OCI-LY3 (cell line): Measurements from ENCODE around the gene IGIP.

Experiments used
- H2AFZ ChIP-seq: fragments of 200-600, 300-600 bp; shearing (Covaris generic); 2 replicates; pipeline ENCODE4 v1.6.0; 2014; ENCODE audit warnings: antibody characterized with exemption, low read depth, low read length
- H3K27ac ChIP-seq: fragments of 200-600, 300-600 bp; sonication (generic); 2 replicates; pipeline ENCODE4 v1.5.1; 2014; ENCODE audit warnings: mild to moderate bottlenecking, low read length, moderate library complexity, mixed read lengths
- H3K27me3 ChIP-seq: fragments of 200-600, 300-600 bp; sonication (generic); 2 replicates; pipeline ENCODE4 v1.6.1; 2014; ENCODE audit warnings: low read depth, low read length, mixed read lengths
- H3K36me3 ChIP-seq: fragments of 200-600, 300-600 bp; sonication (generic); replicated peaks from 2 replicates; pipeline ENCODE3; 2014; ENCODE audit warnings: low read depth, low read length, mixed read lengths
- H3K4me1 ChIP-seq: fragments of 300-600, 200-600 bp; sonication (generic); 2 replicates; pipeline ENCODE4 v1.6.1; 2014; ENCODE audit warnings: low read length, mixed read lengths
- H3K4me2 ChIP-seq: fragments of 200-600, 300-600 bp; sonication (generic); 2 replicates; pipeline ENCODE4 v1.6.1; 2014; ENCODE audit warnings: low read length, mixed read lengths
- H3K4me3 ChIP-seq: fragments of 300-600, 200-600 bp; sonication (generic); 2 replicates; pipeline ENCODE4 v1.5.1; 2014; ENCODE audit warnings: antibody characterized with exemption, mild to moderate bottlenecking, low read length, moderate library complexity
- H3K79me2 ChIP-seq: fragments of 300-600, 200-600 bp; shearing (Covaris generic); 2 replicates; pipeline ENCODE4 v1.6.1; 2014; ENCODE audit warnings: mild to moderate bottlenecking, low read length, mixed read lengths
- H3K9ac ChIP-seq: fragments of 300-600, 200-600 bp; shearing (Covaris generic); 2 replicates; pipeline ENCODE4 v1.6.0; 2014; ENCODE audit warnings: mild to moderate bottlenecking, low read length, moderate library complexity
- H3K9me3 ChIP-seq: fragments of 200-600, 300-600 bp; shearing (Covaris generic); 2 replicates; pipeline ENCODE4 v1.6.1; 2014; ENCODE audit warnings: low read length, mixed read lengths; ENCODE audit not compliant: insufficient read depth
- H4K20me1 ChIP-seq: fragments of 200-600, 300-600 bp; sonication (generic); 2 replicates; pipeline ENCODE4 v1.6.1; 2016; ENCODE audit warnings: low read length, mixed read lengths; ENCODE audit not compliant: insufficient read depth
- EZH2phosphoT487 ChIP-seq: fragments of 200-600 bp; shearing (Covaris generic); IDR thresholded peaks from 2 replicates; pipeline ENCODE4 v1.6.1; 2018; ENCODE audit warnings: antibody characterized with exemption, mixed run types, low read depth
- TF ChIP-seq, protein P1 (sequence below): fragments of 200-600, 300-600 bp; sonication (generic); IDR thresholded peaks from 2 replicates; pipeline ENCODE4 v1.5.1; 2014; ENCODE audit warnings: antibody characterized with exemption, low read length, low read depth

Gene IGIP

DNA sequence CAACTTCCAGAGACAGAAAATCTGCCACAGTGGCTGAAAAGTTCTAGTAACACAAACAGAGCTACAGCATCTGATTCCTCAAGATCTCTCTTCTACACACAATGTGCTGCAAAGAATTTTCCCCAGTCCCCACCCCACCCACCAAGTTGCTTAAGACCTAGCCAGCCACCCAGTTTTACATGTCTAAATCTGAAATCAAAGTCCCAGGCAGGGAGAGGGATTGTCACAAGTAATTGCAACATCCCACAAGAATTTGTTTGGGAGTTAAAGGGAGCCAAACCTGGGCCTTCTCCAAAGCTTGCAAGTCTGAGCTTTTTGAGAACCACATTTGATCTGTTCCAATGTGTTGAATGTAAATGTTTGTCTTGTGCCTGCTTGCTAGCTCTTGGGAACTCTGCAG is 15.5 kb downstream of the IGIP start:
- Histone ChIP-seq H3K36me3 (no peaks in the 10 kb centered on the region), H3K27ac (no peak overlapping the region), H3K9ac (no peak overlapping the region), H3K27me3 (no peaks in the 10 kb centered on the region), H2AFZ (no peak overlapping the region), H4K20me1 (no peaks in the 10 kb centered on the region), H3K79me2 (no peaks in the 10 kb centered on the region), H3K4me3 (no peak overlapping the region), H3K9me3 (no peaks in the 10 kb centered on the region), H3K4me1 (peaks cover 10% of the 10 kb centered on the region), H3K4me2 (no peak overlapping the region)
- TF ChIP-seq, protein P1, sequence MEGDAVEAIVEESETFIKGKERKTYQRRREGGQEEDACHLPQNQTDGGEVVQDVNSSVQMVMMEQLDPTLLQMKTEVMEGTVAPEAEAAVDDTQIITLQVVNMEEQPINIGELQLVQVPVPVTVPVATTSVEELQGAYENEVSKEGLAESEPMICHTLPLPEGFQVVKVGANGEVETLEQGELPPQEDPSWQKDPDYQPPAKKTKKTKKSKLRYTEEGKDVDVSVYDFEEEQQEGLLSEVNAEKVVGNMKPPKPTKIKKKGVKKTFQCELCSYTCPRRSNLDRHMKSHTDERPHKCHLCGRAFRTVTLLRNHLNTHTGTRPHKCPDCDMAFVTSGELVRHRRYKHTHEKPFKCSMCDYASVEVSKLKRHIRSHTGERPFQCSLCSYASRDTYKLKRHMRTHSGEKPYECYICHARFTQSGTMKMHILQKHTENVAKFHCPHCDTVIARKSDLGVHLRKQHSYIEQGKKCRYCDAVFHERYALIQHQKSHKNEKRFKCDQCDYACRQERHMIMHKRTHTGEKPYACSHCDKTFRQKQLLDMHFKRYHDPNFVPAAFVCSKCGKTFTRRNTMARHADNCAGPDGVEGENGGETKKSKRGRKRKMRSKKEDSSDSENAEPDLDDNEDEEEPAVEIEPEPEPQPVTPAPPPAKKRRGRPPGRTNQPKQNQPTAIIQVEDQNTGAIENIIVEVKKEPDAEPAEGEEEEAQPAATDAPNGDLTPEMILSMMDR = no peak
- no peak for TF ChIP-seq EZH2phosphoT487

DNA sequence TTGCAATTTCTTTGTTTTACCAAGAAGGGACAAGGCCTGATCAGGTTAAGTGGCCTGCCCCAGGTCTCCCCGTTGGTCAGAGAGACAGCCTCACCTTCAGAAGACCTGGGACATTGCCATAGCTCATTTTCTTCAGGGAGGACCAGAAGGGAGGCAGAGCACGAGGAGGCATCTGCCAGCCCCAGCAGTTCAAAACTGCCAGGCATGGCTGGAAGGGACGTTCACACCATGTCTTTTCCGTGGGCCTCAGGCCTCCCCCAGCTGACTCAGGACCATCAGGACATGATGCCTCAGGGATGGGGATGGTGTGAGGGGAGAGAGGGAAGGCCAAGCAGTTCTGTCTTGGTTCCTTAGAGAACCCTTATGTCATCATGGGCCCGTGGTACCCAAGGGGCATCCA is 16.5 kb downstream of the IGIP start:
- H3K4me1 ChIP-seq = peaks cover 10% of the 10 kb centered on the region
- no peak overlapping the region for H3K9ac ChIP-seq
- H2AFZ ChIP-seq = no peak overlapping the region
- no peaks in the 10 kb centered on the region for H3K79me2 ChIP-seq
- H3K4me2 ChIP-seq = no peak overlapping the region
- no peak overlapping the region for H3K4me3 ChIP-seq
- H4K20me1 ChIP-seq = no peaks in the 10 kb centered on the region
- H3K27me3 ChIP-seq = no peaks in the 10 kb centered on the region
- no peak for TF ChIP-seq EZH2phosphoT487
- TF ChIP-seq, protein P1 = no peak
- H3K36me3 ChIP-seq = no peaks in the 10 kb centered on the region
- H3K9me3 ChIP-seq = no peaks in the 10 kb centered on the region
- no peak overlapping the region for H3K27ac ChIP-seq

DNA sequence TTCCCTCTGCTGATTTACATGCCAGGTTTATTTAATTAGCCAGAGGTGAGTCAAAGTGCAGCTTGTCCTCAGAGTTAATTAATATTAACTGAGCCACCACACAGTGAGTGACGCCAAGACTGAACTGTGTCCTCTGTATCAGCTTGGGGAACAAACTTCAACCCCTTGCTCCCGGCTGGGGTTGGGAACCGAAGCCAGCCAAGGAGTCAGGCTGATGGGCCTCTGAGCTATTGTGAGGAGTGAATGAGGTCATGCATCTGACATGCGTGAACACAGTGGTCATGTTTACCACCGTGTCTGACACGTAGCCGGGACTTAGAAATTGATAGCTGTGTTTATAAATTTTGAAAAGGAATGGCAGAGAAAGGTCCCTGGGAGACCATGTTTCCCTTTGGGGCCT is 17.1 kb downstream of the IGIP start:
- Histone ChIP-seq H3K27ac (no peak overlapping the region), H3K9me3 (no peaks in the 10 kb centered on the region), H3K36me3 (no peaks in the 10 kb centered on the region), H4K20me1 (no peaks in the 10 kb centered on the region), H3K4me1 (peaks cover 10% of the 10 kb centered on the region), H3K27me3 (no peaks in the 10 kb centered on the region), H2AFZ (no peak overlapping the region), H3K79me2 (no peaks in the 10 kb centered on the region), H3K9ac (no peak overlapping the region), H3K4me3 (no peak overlapping the region), H3K4me2 (no peak overlapping the region)
- TF ChIP-seq, protein P1 = no peak
- TF ChIP-seq EZH2phosphoT487 = no peak

DNA sequence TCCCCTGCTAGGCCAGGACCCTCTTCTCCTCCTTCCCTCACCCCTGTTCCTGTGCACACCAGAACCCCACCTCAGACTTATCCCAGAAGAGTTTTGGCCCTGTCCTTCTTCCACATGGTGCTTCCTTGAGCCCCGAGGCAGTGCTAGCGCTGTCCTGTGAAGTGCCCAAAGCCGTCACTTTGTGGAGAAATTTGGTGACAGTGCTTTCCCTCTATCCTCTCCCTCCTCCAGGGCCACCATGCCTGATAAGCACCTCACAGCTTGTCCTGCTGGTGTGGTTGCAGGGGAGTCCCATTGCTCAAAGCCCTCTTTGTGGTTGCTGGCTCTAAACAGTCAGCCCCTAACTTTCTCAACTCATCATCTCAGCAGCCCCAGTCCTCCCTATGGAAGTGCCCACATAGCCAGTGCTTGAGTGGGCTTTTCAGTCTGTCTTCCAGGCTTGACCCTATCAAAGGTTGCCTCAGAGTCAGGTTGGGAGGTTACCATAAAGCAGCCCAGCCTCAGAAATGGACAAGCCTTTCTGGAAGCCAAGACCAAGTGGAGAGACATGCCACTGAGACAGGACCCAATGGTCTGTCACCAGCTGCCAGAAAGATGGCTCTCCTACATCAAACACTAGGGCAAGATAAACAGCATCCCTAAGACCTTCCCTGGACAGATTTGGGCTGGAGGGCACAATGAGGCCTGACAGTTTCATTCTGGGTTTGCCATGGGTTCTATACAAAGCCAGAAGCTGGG is 18.0 kb downstream of the IGIP start:
- no peak overlapping the region for H3K4me2 ChIP-seq
- H4K20me1 ChIP-seq = no peaks in the 10 kb centered on the region
- no peaks in the 10 kb centered on the region for H3K79me2 ChIP-seq
- TF ChIP-seq, protein P1 = no peak
- no peak for TF ChIP-seq EZH2phosphoT487
- H3K4me3 ChIP-seq = no peak overlapping the region
- H3K4me1 ChIP-seq = peaks cover 10% of the 10 kb centered on the region
- no peak overlapping the region for H3K27ac ChIP-seq
- H3K27me3 ChIP-seq = no peaks in the 10 kb centered on the region
- H3K9ac ChIP-seq = no peak overlapping the region
- H2AFZ ChIP-seq = no peak overlapping the region
- H3K36me3 ChIP-seq = no peaks in the 10 kb centered on the region
- no peaks in the 10 kb centered on the region for H3K9me3 ChIP-seq
